ENCODE results near the gene PAQR5. TPM values are rescaled to one million over a fixed set of nuclear protein-coding genes. Genes with fewer than 3 reads are reported as not detected.

Gene PAQR5, protein sequence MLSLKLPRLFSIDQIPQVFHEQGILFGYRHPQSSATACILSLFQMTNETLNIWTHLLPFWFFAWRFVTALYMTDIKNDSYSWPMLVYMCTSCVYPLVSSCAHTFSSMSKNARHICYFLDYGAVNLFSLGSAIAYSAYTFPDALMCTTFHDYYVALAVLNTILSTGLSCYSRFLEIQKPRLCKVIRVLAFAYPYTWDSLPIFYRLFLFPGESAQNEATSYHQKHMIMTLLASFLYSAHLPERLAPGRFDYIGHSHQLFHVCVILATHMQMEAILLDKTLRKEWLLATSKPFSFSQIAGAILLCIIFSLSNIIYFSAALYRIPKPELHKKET
- 0.14 TPM in 1 of 2 replicates, not detected in the other for total RNA-seq

DNA sequence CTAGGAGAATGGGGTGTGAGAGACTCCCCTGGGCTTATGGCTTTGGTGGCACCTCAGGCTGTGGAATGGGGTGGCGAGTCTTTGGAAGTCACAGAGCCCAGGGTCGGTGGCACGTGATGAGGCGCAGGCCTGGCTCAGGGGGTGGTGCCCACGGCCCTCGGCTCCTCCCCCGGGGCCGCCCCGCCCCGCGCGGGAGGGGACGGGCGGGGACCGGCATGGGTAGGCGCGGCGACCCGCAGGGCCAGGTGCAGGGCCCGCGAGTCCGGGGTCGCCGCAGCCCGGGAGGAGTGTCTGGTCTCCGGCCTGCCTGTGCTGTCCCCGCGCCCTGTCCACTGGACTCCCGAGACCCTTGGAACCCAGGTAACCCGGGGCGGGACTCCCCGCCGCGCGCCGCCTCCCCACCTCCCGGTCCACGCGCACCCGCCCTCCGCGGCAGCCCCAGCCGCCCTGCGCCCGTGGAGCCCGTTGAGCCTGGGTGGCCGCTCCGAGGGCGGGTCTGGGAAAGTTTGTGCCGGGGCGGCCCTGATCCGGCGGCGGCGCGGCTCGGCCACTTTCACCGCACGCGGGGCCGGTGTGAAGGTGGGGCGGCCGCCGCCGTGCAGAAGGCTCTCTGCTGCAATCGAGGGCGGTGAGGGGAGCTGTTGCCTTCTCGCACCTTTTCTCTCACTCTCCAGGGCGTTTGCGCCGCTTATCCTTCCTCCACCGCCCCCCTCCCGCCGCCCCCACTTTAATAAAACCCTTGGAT is at the start of gene PAQR5:
PAQR5 (plus strand) TSS at position 216 of the 745 bp plus-strand sequence. CDS start 61,169 bp downstream, outside the sequence.

DNA sequence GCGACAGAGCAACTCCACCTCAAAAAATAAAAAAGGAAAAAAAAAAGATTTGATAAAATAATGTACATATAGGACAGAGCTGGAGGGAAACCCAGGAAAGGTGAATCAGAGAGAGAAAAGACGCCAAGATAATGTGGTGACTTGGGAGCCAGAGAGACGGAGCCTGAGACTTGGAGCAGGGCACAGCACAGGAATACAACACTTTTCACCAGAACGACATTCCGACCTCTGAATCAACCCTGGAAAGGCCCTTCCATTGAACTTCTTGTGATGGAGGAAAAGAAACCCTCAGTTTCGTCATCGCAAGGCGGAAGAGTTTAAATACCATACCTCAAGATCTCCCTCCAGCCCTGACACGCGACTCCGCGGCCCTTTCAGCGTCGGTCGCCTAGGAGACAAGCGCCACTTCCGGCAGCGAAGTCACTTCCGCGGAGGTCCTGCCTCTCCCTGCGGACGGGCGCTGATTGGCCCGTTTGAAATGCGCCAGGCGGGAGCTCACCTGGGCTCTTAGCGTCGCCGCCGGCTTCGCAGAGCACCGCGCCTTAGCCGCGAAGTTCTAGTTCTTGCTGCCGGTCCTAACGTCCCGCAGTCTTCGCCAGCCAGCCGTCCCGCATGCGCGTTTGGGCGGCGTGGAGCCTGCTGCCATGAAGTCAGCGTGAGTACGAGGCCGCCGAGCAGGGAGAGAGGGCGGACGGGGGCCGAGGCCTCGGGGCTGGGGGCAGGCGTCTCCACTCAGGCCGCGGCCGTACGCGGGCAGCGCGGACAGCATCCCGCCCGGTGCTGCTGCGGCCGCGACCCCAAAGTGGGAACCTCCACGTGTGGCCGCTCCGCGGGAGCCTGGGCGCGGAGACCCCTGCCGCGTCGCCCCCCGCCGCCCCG is 115.3 kb downstream of the PAQR5 start, which contains the start of gene KIF23:
KIF23 (plus strand) TSS at position 528 of the 879 bp plus-strand sequence; CDS start at position 645, 117 bp downstream.

DNA sequence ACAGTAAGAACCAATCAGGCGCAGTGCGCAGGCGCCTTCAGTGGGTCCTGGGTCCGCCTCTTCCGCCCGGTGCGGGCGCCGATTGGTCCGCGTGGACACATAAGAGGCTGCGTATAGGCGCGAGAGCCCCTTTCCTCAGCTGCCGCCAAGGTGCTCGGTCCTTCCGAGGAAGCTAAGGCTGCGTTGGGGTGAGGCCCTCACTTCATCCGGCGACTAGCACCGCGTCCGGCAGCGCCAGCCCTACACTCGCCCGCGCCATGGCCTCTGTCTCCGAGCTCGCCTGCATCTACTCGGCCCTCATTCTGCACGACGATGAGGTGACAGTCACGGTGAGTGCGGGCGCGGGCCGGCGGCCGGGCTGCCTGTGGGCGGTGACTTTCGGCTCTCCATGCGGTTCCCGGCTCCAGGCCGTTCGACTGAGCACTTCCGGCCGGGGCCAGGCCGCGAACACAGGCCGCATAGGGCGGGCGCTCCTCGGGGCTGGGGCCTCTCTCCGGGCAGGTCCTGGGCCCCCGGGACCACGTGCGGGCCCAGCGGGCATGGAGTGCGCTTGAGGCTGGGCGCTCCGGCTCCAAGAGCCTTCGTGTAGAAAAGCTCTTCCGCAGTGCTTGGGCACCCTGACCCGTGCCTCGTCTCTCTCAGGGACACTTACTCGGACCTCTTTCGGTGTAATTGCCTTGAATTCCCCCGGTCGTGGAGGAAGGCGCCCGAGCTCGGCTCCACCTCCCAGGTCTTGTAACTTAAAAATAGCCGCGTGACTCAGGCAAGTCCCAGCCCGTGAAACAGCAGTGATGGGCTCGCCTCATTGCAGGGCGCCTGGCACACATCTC is 154.2 kb downstream of the PAQR5 start, which contains the start of gene RPLP1:
RPLP1 (plus strand) TSS at position 127 of the 830 bp plus-strand sequence; CDS start at position 258, 131 bp downstream.

Other genes starting within 250 kb of the PAQR5 start
- 163 and 202 TPM in 2 replicates for gene GLCE, start 138.3 kb upstream of the PAQR5 start, total RNA-seq
- 59.4 and 83.5 TPM in 2 replicates for gene KIF23, start 115.4 kb downstream of the PAQR5 start, total RNA-seq
- gene RPLP1, start 153.9 kb downstream of the PAQR5 start, total RNA-seq: 116 and 123 TPM in 2 replicates